GM19468 (cell line): ENCODE data around the gene REV3L.

ENCODE experiments used
- ATAC-seq: cut with Tn5 transposase; IDR thresholded peaks from one replicate; pipeline ENCODE4 v1.9.1; 2021; ENCODE audit warnings: mild to moderate bottlenecking, moderate library complexity, moderate number of reproducible peaks; ENCODE audit not compliant: unreplicated experiment; ENCODE audit errors: extremely low read depth

Gene REV3L

GRCh38 chr6:111381728-111382127 is 101.3 kb downstream of the REV3L start:
- no peak for ATAC-seq

GRCh38 chr6:111381123-111381522 is 101.9 kb downstream of the REV3L start:
- ATAC-seq: no peak

- ATAC-seq: no peak
Observed at GRCh38 chr6:111379831-111380230, 103.2 kb downstream of the REV3L start.

- ATAC-seq: no peak
Observed at GRCh38 chr6:111379302-111379701, 103.7 kb downstream of the REV3L start.

GRCh38 chr6:111377558-111378120 is 105.4 kb downstream of the REV3L start:
- ATAC-seq: no peak

- ATAC-seq: peak; percentile 38
Observed at GRCh38 chr6:111367393-111368088, 115.5 kb downstream of the REV3L start.

- ATAC-seq: no peak
Observed at GRCh38 chr6:111361648-111362047, 121.4 kb downstream of the REV3L start.

GRCh38 chr6:111358454-111358853 is 124.6 kb downstream of the REV3L start:
- no peak for ATAC-seq

- no peak for ATAC-seq
Observed at GRCh38 chr6:111357705-111358104, 125.3 kb downstream of the REV3L start.

GRCh38 chr6:111356551-111356950 is 126.5 kb downstream of the REV3L start:
- ATAC-seq: no peak

GRCh38 chr6:111354758-111355555 is 128.1 kb downstream of the REV3L start:
- ATAC-seq: no peak

- no peak for ATAC-seq
Observed at GRCh38 chr6:111353912-111354462, 129.0 kb downstream of the REV3L start.

- no peak for ATAC-seq
Observed at GRCh38 chr6:111347589-111347988, 135.4 kb downstream of the REV3L start.

GRCh38 chr6:111342913-111343312 is 140.1 kb downstream of the REV3L start:
- no peak for ATAC-seq

- ATAC-seq: no peak
Observed at GRCh38 chr6:111339294-111339693, 143.7 kb downstream of the REV3L start.

GRCh38 chr6:111338843-111339242 is 144.2 kb downstream of the REV3L start:
- ATAC-seq: peak; percentile 96

- no peak for ATAC-seq
Observed at GRCh38 chr6:111337829-111338236, 145.2 kb downstream of the REV3L start.

GRCh38 chr6:111329882-111330633 is 153.0 kb downstream of the REV3L start:
- ATAC-seq: peak; percentile 58

GRCh38 chr6:111326563-111326962 is 156.5 kb downstream of the REV3L start:
- ATAC-seq: no peak

GRCh38 chr6:111322145-111322544 is 160.9 kb downstream of the REV3L start:
- no peak for ATAC-seq
